Endothelial cell of umbilical vein (primary cell): Measurements from ENCODE around the gene HBEGF. TPM values are rescaled to one million over a fixed set of nuclear protein-coding genes. Genes with fewer than 3 reads are reported as not detected.

Experiments used
- BruUV-seq: library from RNA; stranded (reverse); fragments of 400-500 nt; replicated peaks from 2 replicates; lab custom pipeline; 2021; lab: Mats Ljungman, UMichigan
- CTCF ChIA-PET: fragments of 300-600, 350-600 bp; sonication (Branson Sonifier 250); formaldehyde crosslinking; loops from one replicate; lab custom pipeline; 2021; ENCODE audit warnings: antibody characterized with exemption, inconsistent platforms; lab: Charles Lee
- POLR2A ChIA-PET: fragments of 300-600, 350-600 bp; sonication (Branson Sonifier 250); formaldehyde crosslinking; loops from one replicate; lab custom pipeline; 2021; ENCODE audit warnings: antibody characterized with exemption, inconsistent platforms; lab: Charles Lee
- DNase-seq: peaks from one replicate; pipeline ENCODE4 v3.0.0-alpha.2; 2011; ENCODE audit warnings: low read depth, low spot score
- FAIRE-seq: peaks from 2 replicates; lab custom pipeline; 2011; peaks lifted over from hg19 to GRCh38; lab: Jason Lieb, UNC
- H2AFZ ChIP-seq: 2 replicates; pipeline ENCODE4 v1.6.0; 2012; ENCODE audit warnings: low read depth, low read length, control low read depth, inconsistent platforms
- H3K27ac ChIP-seq: 2 replicates; pipeline ENCODE4 v1.5.1; 2011; ENCODE audit warnings: low read depth, mild to moderate bottlenecking, control low read depth, low read length, moderate library complexity; ENCODE audit not compliant: insufficient read depth
- H3K27me3 ChIP-seq, 2 experiments: 2 replicates each; pipeline versions ENCODE4 v1.6.0 to v1.6.1; 2011; ENCODE audit warnings: low read length in 2 of 2, mixed read lengths in 1 of 2; ENCODE audit not compliant: control insufficient read depth in 2 of 2, insufficient read depth in 2 of 2
- H3K36me3 ChIP-seq, 2 experiments: 2 replicates in 1 of 2; 3 replicates in 1 of 2; pipeline ENCODE4 v1.5.1; 2011; ENCODE audit warnings: low read length in 2 of 2, mild to moderate bottlenecking in 1 of 2, moderate library complexity in 1 of 2; ENCODE audit not compliant: control insufficient read depth in 2 of 2, insufficient read depth in 2 of 2; ENCODE audit errors: extremely low read depth in 1 of 2
- H3K4me1 ChIP-seq: 3 replicates; pipeline ENCODE4 v1.5.1; 2011; ENCODE audit warnings: mild to moderate bottlenecking, low read length; ENCODE audit not compliant: control insufficient read depth, insufficient read depth; ENCODE audit errors: extremely low read depth
- H3K4me2 ChIP-seq: 2 replicates; pipeline ENCODE4 v1.6.1; 2011; ENCODE audit warnings: low read length, control low read depth, mixed read lengths; ENCODE audit not compliant: insufficient read depth
- H3K4me3 ChIP-seq, 3 experiments: fragments of 200-600 bp in 1 of 3; sonication (generic), shearing (Covaris generic) in 1 of 3; replicated peaks in 1 of 3; 2 replicates each; pipeline ENCODE4 v1.5.1; 2011 to 2016; ENCODE audit warnings: control low read depth in 3 of 3, low read length in 3 of 3, mild to moderate bottlenecking in 2 of 3, inconsistent platforms in 1 of 3, low read depth in 1 of 3, moderate library complexity in 1 of 3; ENCODE audit not compliant: insufficient read depth in 1 of 3
- H3K79me2 ChIP-seq: 2 replicates; pipeline ENCODE4 v1.6.0; 2012; ENCODE audit warnings: low read length, inconsistent platforms; ENCODE audit not compliant: control insufficient read depth, insufficient read depth
- H3K9ac ChIP-seq: replicated peaks from 2 replicates; pipeline ENCODE3; 2011; ENCODE audit warnings: low read length, control low read depth; ENCODE audit not compliant: insufficient read depth; ENCODE audit errors: extremely low read depth
- H3K9me1 ChIP-seq: replicated peaks from 3 replicates; pipeline ENCODE4 v1.6.0; 2011; ENCODE audit warnings: mild to moderate bottlenecking, low read length; ENCODE audit not compliant: control insufficient read depth, insufficient read depth; ENCODE audit errors: extremely low read depth
- H3K9me3 ChIP-seq: replicated peaks from 2 replicates; pipeline ENCODE4 v1.5.1; 2012; ENCODE audit warnings: low read length, inconsistent platforms; ENCODE audit not compliant: control insufficient read depth, insufficient read depth
- H4K20me1 ChIP-seq: replicated peaks from 2 replicates; pipeline ENCODE3; 2011; ENCODE audit warnings: mild to moderate bottlenecking, low read length; ENCODE audit not compliant: control insufficient read depth, insufficient read depth; ENCODE audit errors: extremely low read depth
- EZH2 ChIP-seq: IDR thresholded peaks from 2 replicates; pipeline ENCODE4 v1.6.1; 2012; ENCODE audit warnings: borderline replicate concordance, low read depth, mild to moderate bottlenecking, moderate library complexity, low read length, inconsistent platforms; ENCODE audit not compliant: severe bottlenecking
- FOS ChIP-seq: IDR thresholded peaks from 2 replicates; pipeline ENCODE4 v1.6.1; 2011; ENCODE audit warnings: mild to moderate bottlenecking, low read length, moderate library complexity, borderline replicate concordance; ENCODE audit not compliant: insufficient read depth
- GATA2 ChIP-seq: IDR thresholded peaks from 2 replicates; pipeline ENCODE4 v1.7.0; 2011; ENCODE audit warnings: low read depth, mild to moderate bottlenecking, moderate library complexity, mixed read lengths, low read length; ENCODE audit not compliant: insufficient read length, insufficient read depth
- JUN ChIP-seq: IDR thresholded peaks from 2 replicates; pipeline ENCODE4 v1.6.1; 2011; ENCODE audit warnings: borderline replicate concordance, low read depth; ENCODE audit not compliant: insufficient read length, insufficient read depth
- MAX ChIP-seq: IDR thresholded peaks from 2 replicates; pipeline ENCODE4 v1.6.1; 2011; ENCODE audit not compliant: insufficient read depth, insufficient read length
- POLR2A ChIP-seq: IDR thresholded peaks from 2 replicates; pipeline ENCODE4 v1.6.1; 2012; ENCODE audit warnings: low read depth, mild to moderate bottlenecking, control low read depth, low read length
- dilution Hi-C: fragments of 300-500 bp; cut with MboI; formaldehyde crosslinking; loops from one replicate; pipeline ENCODE4 v1.15.0; 2019; ENCODE audit warnings: low sequenced_read_pairs; ENCODE audit not compliant: extremely low pct_ligation_motif_present
- intact Hi-C: fragments of 100-400 bp; cut with micrococcal nuclease; formaldehyde crosslinking; loops from one replicate; pipeline ENCODE4 v1.10.0; 2022
- polyA plus RNA-seq, 4 experiments: library from polyadenylated mRNA; depleted of rRNA in 3 of 4; stranded (reverse) in 3 of 4; unstranded in 1 of 4; fragments of >200 nt; gene quantifications; 2 replicates each; pipeline versions ENCODE4 v1.2.1 to v1.2.3, GENCODE V29; 2011 to 2012; ENCODE audit warnings: missing spikeins in 1 of 4
- total RNA-seq: library from RNA; stranded (reverse); gene quantifications from 2 replicates; pipeline ENCODE4 v1.2.3, GENCODE V29; 2021
- TF ChIP-seq, protein P1 (sequence below), 2 donors: IDR thresholded peaks; 1 replicate in 1 of 2; 2 replicates in 1 of 2; pipeline ENCODE4 v1.5.1; 2011; ENCODE audit warnings: low read length in 2 of 2, mild to moderate bottlenecking in 2 of 2, moderate library complexity in 2 of 2, control low read depth in 1 of 2, inconsistent platforms in 1 of 2, low read depth in 1 of 2; ENCODE audit not compliant: insufficient read depth in 1 of 2; ENCODE audit errors: extremely low read depth in 1 of 2

Gene HBEGF
- total and polyA plus RNA-seq, 2 donors (not counting 3 experiments of a cell fraction or from before 2014, with no cell fraction given): 33.2 to 79.8 TPM

DNA sequence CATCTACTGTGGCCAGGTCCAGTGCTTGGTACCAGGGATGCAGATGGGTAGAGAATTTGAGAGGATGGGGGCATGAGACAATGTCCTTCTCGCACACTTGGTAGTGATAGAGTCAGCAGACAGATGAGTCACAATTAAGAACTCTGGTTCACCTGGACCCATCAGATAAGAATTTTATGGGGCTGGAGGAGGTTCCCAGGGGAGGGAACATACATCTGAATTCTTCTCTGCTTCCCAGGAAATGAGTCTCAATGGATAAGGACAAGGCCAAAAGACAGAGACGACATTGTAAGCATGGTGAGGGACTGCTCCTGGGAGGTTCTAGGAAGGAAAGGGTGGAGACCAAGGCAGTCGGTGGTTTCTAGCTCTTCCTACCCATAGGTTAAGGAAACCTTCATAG is 18.9 kb upstream of the HBEGF start:
- H3K4me3 ChIP-seq: no peak overlapping the region
- TF ChIP-seq JUN (no peak), FOS (no peak), POLR2A (no peak), EZH2 (no peak), MAX (no peak), GATA2 (no peak)
- TF ChIP-seq, protein P1, sequence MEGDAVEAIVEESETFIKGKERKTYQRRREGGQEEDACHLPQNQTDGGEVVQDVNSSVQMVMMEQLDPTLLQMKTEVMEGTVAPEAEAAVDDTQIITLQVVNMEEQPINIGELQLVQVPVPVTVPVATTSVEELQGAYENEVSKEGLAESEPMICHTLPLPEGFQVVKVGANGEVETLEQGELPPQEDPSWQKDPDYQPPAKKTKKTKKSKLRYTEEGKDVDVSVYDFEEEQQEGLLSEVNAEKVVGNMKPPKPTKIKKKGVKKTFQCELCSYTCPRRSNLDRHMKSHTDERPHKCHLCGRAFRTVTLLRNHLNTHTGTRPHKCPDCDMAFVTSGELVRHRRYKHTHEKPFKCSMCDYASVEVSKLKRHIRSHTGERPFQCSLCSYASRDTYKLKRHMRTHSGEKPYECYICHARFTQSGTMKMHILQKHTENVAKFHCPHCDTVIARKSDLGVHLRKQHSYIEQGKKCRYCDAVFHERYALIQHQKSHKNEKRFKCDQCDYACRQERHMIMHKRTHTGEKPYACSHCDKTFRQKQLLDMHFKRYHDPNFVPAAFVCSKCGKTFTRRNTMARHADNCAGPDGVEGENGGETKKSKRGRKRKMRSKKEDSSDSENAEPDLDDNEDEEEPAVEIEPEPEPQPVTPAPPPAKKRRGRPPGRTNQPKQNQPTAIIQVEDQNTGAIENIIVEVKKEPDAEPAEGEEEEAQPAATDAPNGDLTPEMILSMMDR (IDR thresholded peaks at IDR 0.05; ENCODE audit: extremely low read depth in 1 of 2, insufficient read depth in 1 of 2, low read depth in 1 of 2, low read length in 2 of 2): no peak
- no peak overlapping the region for H3K9ac ChIP-seq
- POLR2A ChIA-PET: no interaction called here
- H3K79me2 ChIP-seq: no peaks in the 10 kb centered on the region
- DNase-seq: no peak
- H3K9me1 ChIP-seq: no peaks in the 10 kb centered on the region
- H3K9me3 ChIP-seq: no peaks in the 10 kb centered on the region
- FAIRE-seq: no peak
- peaks cover 3% of the 10 kb centered on the region for H3K4me1 ChIP-seq
- no peaks in the 10 kb centered on the region for H4K20me1 ChIP-seq
- H3K36me3 ChIP-seq: no peaks in the 10 kb centered on the region
- H3K27ac ChIP-seq: no peak overlapping the region
- no peak overlapping the region for H3K4me2 ChIP-seq
- intact Hi-C loops: no loop called here
- no peak overlapping the region for H2AFZ ChIP-seq
- no peaks in the 10 kb centered on the region for H3K27me3 ChIP-seq
- no TSS peak for BruUV-seq
- dilution Hi-C loops: no loop called here
- CTCF ChIA-PET: interaction anchor here (0.6 to 4.1 kb wide), 4 partner anchors 8 to 355 kb away, joined by 3 to 64 read pairs (median 29); no protein-coding TSS in a partner anchor
